ENCODE results near the gene NEUROD1.

The NEUROD1 gene

GRCh38 chr2:181632733-181633401, 47.5 kb downstream of the NEUROD1 start:
- DNase-seq = no peak

GRCh38 chr2:181628590-181629585, 51.4 kb downstream of the NEUROD1 start:
- DNase-seq = no peak

DNA sequence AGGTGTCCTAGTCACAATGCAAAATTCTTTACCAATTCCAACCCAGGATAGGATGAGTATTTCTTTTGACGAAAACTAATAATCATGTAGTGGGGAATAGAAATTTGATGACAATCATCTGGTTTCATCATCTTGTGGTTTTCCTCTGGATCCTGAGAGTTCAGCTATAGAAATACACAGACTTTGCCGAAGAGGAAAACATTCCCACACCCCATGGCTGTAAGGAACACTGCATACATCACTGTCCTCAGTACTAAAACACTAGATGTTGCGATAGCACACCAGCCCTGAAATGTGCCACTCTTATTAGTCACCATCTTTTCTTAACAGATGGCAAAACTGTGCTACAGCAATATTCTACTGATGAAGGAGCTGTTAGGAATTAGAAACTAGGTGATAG, 52.8 kb downstream of the NEUROD1 start:
- peak; percentile 25 for DNase-seq

- no peak for DNase-seq
Measured at GRCh38 chr2:181626671-181627070, 53.6 kb downstream of the NEUROD1 start.

All from fibroblast of skin of right quadriceps (primary cell).